Hematopoietic multipotent progenitor cell treated with erythropoietin and hydrocortisone succinate and interleukin-3 and kit ligand, for 8 days (in vitro differentiated cells): ENCODE data around the gene MGAM2.
"Not testable (repeated sequence)": the region's sequence is repeated elsewhere in the genome, so short reads cannot be mapped to it uniquely, and the experiment has no call there.

Source experiments
- DNase-seq: peaks from one replicate; pipeline ENCODE4 v3.0.0-alpha.2; 2015

The MGAM2 gene

DNA sequence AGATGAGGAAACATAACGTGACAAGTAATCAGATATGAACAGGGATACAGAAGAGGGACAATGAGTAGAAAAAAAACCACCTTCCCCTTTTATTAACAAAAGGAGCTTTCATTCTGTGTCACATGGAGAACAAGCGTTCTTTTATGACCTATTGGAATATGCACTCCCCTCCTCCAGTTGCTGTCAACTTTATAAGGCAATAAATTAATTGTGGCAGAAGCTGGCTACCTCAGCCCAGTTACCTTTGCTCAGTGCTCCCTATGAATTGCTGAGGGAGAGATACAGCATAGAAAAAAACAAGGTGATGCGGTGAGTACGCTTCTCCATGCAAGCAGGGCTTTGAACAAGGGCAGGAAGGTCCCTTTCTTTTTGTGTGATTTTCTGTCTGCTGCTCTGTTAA is at the start of gene MGAM2:
Gene MGAM2 (plus strand): TSS at position 220 of the 400 bp plus-strand sequence. CDS start 5,156 bp downstream, outside the sequence.
- no peak for DNase-seq

GRCh38 chr7:142063551-142064442 is 47.7 kb upstream of the MGAM2 start:
- DNase-seq = no peak

- DNase-seq = no peak
Observed at GRCh38 chr7:142066536-142066935, 45.0 kb upstream of the MGAM2 start.

DNA sequence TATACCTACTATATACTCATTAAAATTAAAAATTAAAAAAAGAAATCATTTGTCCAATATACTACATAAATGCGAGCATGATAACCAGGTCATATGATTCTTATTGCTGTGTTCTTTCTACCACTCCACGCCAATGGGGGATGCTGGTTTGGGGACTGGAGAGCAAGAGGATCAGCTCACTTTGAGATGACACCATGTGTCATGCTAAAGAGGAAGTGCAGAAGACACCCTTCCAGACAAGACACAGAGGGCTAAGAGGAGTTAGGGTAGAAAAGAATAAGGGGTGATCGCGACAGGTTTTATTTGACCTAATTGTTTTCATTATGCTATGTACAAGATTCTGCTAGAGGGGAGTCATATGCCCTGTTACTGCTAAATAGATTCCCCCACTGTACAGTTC is 33.8 kb upstream of the MGAM2 start:
- no peak for DNase-seq

DNA sequence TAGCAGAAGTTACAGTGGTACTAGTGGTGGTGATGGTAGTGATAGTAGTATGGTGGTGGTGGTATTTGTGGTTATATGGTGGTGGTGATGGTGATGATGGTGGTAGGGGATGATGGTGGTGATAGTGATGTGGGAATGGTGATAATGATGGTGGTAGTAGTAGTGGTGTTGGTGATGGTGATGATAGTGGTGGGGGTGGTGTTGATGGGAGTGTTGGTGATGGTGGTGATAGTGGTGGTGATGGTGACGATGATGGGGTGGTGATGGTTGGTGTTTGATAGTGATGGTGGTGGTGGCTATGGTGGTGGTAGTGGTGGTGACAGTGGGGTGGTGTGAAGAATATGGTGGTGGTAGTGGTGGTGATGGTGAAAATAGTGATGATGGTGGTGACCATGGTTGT is 27.9 kb upstream of the MGAM2 start:
- no peak for DNase-seq

- DNase-seq = no peak
Observed at GRCh38 chr7:142085428-142085827, 26.1 kb upstream of the MGAM2 start.

DNA sequence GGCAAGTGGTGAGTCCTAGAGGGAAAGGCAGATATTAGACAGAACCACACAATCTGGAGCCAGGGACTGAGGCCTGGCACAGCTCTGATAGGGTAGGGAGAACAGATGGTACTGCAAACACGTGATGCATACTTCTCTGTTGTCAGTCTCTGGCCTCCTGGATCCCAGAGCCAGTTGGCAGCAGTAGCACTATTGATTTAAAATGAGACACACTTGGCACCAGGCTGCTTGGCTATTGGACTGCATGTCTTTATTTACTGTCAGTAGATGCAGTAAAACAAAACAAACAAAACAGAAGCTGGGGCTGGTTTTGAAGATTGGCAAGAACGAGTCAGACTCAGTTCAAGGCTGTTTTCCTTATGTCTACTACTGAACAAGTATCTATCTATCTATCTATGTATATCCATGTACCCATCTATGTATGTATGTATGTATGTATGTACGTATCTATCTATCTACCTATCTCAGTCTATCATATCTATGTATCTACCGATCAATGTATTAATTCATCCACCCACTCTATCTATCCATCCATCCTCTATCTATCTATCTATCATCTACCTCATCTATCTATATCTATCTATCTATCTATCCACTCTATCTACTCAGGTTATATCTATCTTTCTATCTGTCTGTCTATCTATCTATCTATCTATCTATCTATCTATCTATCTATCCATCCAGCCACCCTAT is 23.4 kb upstream of the MGAM2 start:
- peak; percentile 9 for DNase-seq

DNA sequence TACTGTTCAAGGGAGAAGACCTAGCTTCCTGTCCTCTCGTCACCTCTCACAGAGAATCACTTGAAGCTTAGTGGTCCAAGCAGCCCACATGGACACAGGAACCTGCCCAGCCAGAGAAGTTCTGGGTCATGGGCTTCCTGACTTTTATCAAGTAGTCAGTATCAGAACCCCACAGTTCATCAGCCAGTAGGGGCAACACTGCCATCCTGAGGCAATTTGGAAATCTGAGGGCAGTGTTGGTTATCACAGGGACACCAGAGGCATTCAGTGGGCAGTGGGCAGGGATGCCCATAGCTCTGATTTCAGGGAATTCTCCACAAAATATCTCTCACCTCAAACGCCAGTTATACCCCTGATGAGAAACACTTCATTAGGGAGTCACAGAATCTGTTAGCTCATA is 22.5 kb upstream of the MGAM2 start:
- no peak for DNase-seq

DNA sequence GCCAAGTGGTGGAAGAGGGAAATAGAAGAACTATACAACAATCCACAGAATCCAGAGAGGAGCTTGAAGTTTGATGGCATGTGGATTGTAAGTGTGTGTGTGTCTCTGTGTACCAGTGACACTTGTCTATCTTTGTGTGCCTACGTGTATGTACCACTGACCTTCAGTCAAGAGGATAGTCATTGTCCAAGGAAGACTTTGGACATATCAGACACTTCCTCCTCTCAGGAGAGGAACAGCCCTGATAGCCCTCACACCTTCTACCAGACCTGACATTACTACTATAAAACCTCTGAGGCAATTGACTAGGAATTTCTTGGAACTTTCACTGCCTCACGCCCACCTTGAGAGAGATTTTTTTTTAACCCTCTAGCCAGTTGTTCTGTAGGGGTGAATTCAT is 19.6 kb upstream of the MGAM2 start:
- DNase-seq = no peak

DNA sequence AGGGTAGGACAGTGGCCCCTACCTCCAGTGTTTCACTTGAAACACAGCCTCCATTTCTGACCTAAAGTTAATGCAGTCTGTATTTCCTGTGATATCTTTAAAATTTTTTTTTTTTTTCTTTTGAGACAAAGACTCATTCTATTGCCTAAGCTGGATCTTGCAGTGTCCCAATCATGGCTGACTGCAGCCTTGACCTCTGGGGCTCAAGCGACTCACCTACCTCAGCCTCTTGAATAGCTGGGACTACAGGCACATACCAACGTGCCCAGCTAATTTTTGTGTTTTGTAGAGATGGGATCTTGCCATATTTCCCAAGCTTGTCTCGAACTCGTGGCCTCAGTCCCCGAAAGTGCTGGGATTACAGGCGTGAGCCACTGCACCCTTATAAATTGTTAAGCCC is 16.7 kb upstream of the MGAM2 start:
- DNase-seq = no peak

GRCh38 chr7:142097571-142097970 is 13.9 kb upstream of the MGAM2 start:
- no peak for DNase-seq

GRCh38 chr7:142098004-142098403 is 13.5 kb upstream of the MGAM2 start:
- DNase-seq = no peak

- not testable (repeated sequence) for DNase-seq
Observed at GRCh38 chr7:142099347-142099746, 12.2 kb upstream of the MGAM2 start.

DNA sequence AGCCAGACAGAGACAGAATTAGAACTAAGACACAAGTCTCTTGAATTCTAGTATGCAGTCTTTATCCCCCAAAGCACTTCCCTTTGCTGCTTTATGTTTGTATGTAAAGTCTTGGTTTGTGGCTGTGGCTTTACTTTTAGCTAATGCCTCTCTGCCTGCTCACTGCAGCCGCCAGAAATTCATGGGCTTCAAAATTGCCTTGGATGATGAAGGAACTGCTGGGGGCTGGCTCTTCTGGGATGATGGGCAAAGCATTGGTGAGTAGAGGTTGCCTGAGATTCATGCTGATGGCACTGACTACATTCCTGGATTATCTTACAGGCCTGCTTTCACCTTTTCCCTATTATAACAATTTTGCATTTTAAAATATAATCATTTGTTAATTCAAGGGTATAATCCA is 10.9 kb upstream of the MGAM2 start:
- DNase-seq = no peak

DNA sequence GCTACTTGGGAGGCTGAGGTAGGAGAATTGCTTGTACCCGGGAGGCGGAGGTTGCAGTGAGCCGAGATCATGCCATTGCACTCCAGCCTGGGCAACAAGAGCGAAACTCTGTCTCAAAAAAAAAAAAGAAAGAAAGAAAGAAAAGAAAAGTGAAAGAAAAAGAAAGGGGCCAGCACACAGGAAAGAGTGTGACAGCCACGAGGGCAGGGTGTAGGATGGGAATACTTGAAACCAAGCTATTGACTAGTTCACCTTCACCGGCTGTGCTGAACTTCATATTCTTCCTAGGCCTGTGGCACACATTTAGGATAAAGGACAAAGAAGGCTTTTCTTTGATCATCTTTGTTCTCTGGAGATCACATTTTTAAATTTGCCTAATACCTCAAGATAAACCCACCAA is 9.7 kb upstream of the MGAM2 start:
- DNase-seq = not testable (repeated sequence)

- DNase-seq = peak; percentile 7
Observed at GRCh38 chr7:142104550-142105527, 6.7 kb upstream of the MGAM2 start.

DNA sequence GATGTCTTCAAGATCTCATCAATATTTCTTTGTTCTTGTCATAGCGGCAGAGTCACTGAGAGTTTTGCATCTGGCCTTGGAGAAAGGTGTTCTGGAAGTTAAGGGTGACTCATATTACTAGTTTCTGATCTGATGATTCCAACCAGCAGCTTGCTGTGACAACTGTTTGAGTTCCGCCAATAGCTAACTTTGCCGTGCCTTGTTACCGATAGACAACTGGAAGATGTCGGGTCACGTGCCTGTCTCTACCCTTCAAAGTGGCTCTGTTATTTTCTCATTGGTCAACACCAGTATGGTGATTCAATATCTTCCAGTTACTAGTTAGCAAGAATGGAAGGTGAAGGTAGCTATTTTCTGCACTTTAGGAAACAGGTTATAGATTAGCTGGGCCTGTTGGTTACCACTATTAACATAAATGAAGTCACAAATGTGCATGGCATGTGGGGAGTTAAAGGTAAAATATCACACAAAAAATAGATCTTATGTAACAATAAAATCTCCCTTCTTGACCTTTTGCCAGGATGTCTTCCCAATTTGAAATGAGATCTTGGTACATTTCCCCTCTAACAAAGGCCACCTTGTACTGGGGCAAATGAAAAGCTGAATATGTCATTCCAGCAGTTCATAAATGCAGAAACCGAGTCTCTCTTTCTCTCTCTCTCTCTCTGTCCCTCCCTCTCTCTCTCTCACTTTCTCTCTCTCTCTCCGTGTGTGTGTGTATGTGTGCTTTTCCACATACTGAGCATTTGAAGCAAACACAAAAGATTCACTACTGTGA is 2.6 kb upstream of the MGAM2 start:
- DNase-seq = no peak

GRCh38 chr7:142110098-142110497 is 1.4 kb upstream of the MGAM2 start:
- no peak for DNase-seq

- no peak for DNase-seq
Observed at GRCh38 chr7:142110638-142111037, 880 bp upstream of the MGAM2 start.

GRCh38 chr7:142112086-142112485 is 568 bp downstream of the MGAM2 start:
- DNase-seq = no peak

- no peak for DNase-seq
Observed at GRCh38 chr7:142114207-142114606, 2.7 kb downstream of the MGAM2 start.

DNA sequence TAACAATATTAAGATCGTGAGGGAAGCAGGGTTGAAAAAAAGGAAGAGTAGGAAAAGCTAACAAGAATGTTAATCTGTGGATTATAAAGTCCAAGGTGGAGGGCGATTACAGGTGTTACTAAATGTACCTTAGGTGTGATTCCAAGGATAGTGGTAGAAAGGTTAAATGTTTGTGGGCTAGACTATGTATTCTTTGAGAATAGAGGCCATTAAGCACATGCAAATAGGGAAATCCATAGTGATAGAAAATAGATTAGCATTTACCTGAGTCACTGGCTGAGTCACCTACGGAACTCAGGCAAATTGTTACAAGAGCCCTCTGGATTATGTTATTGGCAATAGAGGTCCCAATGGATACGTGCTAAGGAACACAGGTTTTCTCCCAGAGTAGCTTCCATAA is 9.0 kb downstream of the MGAM2 start:
- DNase-seq = no peak
